ENCODE data around the gene ARHGAP28.
"Not testable (repeated sequence)": the region's sequence is repeated elsewhere in the genome, so short reads cannot be mapped to it uniquely, and the experiment has no call there.

The ARHGAP28 gene

GRCh38 chr18:6938403-6938802, 208.9 kb downstream of the ARHGAP28 start:
- not testable (repeated sequence) for DNase-seq

GRCh38 chr18:6939972-6940371, 210.5 kb downstream of the ARHGAP28 start:
- no peak for DNase-seq

GRCh38 chr18:6940451-6940850, 210.9 kb downstream of the ARHGAP28 start:
- no peak for DNase-seq

GRCh38 chr18:6941996-6942395, 212.5 kb downstream of the ARHGAP28 start:
- DNase-seq: no peak

GRCh38 chr18:6942742-6943141, 213.2 kb downstream of the ARHGAP28 start:
- no peak for DNase-seq

GRCh38 chr18:6943143-6943542, 213.6 kb downstream of the ARHGAP28 start:
- no peak for DNase-seq

- DNase-seq: no peak
Observed at GRCh38 chr18:6947338-6948030, 218.0 kb downstream of the ARHGAP28 start.

GRCh38 chr18:6948281-6949055, 219.0 kb downstream of the ARHGAP28 start:
- no peak for DNase-seq

GRCh38 chr18:6949800-6950586, 220.5 kb downstream of the ARHGAP28 start:
- DNase-seq: no peak

GRCh38 chr18:6950641-6951040, 221.1 kb downstream of the ARHGAP28 start:
- no peak for DNase-seq

- DNase-seq: no peak
Observed at GRCh38 chr18:6951336-6952090, 222.0 kb downstream of the ARHGAP28 start.

GRCh38 chr18:6954501-6954900, 225.0 kb downstream of the ARHGAP28 start:
- no peak for DNase-seq

GRCh38 chr18:6955304-6955703, 225.8 kb downstream of the ARHGAP28 start:
- no peak for DNase-seq

- no peak for DNase-seq
Observed at GRCh38 chr18:6956495-6956894, 227.0 kb downstream of the ARHGAP28 start.

- DNase-seq: no peak
Observed at GRCh38 chr18:6956999-6957398, 227.5 kb downstream of the ARHGAP28 start.

- DNase-seq: no peak
Observed at GRCh38 chr18:6959110-6959509, 229.6 kb downstream of the ARHGAP28 start.

- no peak for DNase-seq
Observed at GRCh38 chr18:6960124-6960523, 230.6 kb downstream of the ARHGAP28 start.

- DNase-seq: no peak
Observed at GRCh38 chr18:6960656-6961055, 231.1 kb downstream of the ARHGAP28 start.

GRCh38 chr18:6961331-6961730, 231.8 kb downstream of the ARHGAP28 start:
- no peak for DNase-seq

GRCh38 chr18:6962571-6963451, 233.3 kb downstream of the ARHGAP28 start:
- DNase-seq: no peak

- DNase-seq: no peak
Observed at GRCh38 chr18:6963452-6964097, 234.1 kb downstream of the ARHGAP28 start.

Measured in NCI-H1930 (cell line).